Measurements from ENCODE around the gene DAO.

DNA sequence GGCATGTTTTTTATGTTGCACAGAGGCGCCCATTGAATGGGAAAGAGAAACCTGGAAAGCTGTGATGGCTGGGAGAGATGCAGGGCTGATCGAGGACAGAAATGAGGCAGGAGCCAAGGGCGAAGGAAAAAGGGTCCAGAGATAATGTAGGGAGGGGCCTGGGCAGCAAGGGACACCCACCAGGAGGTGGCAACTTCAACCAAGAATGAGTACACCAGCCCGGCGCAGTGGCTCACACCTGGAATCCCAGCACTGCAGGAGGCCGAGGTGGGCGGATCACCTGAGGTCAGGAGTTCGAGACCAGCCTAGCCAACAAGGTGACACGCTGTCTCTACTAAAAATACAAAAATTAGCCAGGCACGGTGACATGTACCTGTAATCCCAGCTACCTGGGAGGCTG lies 26.5 kb upstream of the DAO start:
- TF ChIP-seq, protein P1, sequence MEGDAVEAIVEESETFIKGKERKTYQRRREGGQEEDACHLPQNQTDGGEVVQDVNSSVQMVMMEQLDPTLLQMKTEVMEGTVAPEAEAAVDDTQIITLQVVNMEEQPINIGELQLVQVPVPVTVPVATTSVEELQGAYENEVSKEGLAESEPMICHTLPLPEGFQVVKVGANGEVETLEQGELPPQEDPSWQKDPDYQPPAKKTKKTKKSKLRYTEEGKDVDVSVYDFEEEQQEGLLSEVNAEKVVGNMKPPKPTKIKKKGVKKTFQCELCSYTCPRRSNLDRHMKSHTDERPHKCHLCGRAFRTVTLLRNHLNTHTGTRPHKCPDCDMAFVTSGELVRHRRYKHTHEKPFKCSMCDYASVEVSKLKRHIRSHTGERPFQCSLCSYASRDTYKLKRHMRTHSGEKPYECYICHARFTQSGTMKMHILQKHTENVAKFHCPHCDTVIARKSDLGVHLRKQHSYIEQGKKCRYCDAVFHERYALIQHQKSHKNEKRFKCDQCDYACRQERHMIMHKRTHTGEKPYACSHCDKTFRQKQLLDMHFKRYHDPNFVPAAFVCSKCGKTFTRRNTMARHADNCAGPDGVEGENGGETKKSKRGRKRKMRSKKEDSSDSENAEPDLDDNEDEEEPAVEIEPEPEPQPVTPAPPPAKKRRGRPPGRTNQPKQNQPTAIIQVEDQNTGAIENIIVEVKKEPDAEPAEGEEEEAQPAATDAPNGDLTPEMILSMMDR (IDR thresholded peaks at IDR 0.05) = no peak
- TF ChIP-seq POLR2A (IDR thresholded peaks at IDR 0.05) = no peak
